NCI-H748 treated with DMSO at 0.1 percent for 48 hours (cell line): ENCODE data around the gene FGFRL1.
"Not testable (repeated sequence)": the region's sequence is repeated elsewhere in the genome, so short reads cannot be mapped to it uniquely, and the experiment has no call there.

Experiments
- DNase-seq: peaks from one replicate; lab custom pipeline; 2025; lab: John Stamatoyannopoulos, UW

Gene FGFRL1

DNA sequence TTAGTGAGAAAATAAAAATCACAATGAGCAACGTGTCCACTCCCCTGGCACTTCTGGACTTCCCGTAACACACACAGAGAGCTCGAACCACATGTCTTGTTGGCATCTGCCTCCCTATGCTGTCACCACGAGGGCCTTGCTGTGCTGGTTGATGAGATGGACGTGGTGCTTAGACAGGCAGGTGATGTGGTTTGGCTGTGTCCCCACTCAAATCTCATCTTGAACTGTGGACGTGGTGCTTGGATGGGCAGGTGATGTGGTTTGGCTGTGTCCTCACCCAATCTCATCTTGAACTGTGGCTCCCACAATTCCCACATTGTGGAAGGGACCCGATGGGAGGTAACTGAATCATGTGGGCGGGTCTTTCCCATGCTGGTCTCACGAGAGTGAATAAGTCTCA is 40.0 kb downstream of the FGFRL1 start:
- DNase-seq = no peak

GRCh38 chr4:1052231-1052671 is 40.8 kb downstream of the FGFRL1 start:
- no peak for DNase-seq

DNA sequence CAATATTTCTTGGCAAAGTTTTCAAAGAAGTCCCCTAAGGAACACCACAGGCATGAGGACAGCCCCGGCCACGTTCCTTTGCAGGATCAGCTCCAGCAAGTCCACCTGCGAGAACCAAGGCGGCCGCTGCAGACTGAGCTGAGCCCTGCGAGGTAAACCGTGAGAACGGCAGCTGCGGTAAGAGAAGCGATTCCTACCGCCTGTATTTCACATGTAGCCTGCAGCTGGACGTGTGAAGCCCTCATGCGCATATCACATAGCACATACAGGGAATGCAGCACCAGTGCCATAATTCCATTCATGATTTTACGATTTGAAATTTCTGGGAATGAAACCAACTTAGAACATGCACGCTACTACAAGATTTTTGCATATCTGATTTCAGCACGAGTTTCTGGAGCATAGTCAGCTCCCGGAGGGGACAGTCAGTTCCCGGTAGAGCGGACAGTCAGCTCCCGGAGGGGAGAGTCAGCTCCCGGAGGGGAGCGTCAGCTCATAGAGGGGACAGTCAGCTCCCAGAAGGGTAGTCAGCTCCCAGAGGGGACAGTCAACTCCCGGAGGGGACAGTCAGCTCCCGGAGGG is 41.7 kb downstream of the FGFRL1 start:
- no peak for DNase-seq

DNA sequence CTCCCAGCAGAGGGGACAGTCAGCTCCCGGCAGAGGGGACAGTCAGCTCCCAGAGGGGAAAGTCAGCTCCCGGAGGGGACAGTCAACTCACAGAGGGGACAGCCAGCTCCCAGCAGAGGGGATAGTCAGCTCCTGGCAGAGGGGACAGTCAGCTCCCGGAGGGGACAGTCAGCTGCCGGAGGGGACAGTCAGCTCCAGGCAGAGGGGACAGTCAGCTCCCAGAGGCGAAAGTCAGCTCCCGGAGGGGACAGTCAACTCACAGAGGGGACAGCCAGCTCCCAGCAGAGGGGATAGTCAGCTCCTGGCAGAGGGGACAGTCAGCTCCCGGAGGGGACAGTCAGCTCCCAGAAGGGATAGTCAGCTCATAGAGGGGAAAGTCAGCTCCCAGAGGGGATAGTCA is 42.5 kb downstream of the FGFRL1 start:
- not testable (repeated sequence) for DNase-seq

DNA sequence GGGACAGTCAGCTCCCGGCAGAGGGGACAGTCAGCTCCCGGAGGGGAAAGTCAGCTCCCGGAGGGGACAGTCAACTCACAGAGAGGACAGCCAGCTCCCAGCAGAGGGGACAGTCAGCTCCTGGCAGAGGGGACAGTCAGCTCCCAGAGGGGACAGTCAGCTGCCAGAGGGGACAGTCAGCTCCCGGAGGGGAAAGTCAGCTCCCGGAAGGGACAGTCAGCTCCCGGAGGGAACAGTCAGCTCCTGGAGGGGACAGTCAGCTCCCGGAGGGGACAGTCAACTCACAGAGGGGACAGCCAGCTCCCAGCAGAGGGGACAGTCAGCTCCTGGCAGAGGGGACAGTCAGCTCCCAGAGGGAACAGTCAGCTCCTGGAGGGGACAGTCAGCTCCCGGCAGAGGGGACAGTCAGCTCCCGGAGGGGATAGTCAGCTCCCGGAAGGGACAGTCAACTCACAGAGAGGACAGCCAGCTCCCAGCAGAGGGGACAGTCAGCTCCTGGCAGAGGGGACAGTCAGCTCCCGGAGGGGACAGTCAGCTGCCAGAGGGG is 43.3 kb downstream of the FGFRL1 start:
- DNase-seq = not testable (repeated sequence)

DNA sequence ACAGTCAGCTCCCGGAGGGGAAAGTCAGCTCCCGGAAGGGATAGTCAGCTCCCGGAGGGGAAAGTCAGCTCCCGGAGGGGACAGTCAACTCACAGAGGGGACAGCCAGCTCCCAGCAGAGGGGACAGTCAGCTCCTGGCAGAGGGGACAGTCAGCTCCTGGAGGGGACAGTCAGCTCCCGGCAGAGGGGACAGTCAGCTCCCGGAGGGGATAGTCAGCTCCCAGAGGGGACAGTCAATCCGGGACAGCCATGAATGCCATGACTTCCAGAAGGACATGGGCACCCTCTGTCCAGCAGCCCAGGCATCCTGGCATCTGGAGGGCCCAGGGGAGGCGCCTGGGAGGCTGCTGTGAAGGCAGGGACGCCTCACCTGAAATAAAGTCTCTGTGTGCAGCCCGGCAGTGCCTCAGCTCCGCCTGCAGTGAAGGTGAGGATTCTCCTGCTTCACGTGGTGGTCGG is 43.8 kb downstream of the FGFRL1 start:
- not testable (repeated sequence) for DNase-seq

GRCh38 chr4:1055721-1056590 is 44.5 kb downstream of the FGFRL1 start:
- no peak for DNase-seq

GRCh38 chr4:1056671-1057402 is 45.4 kb downstream of the FGFRL1 start:
- DNase-seq = no peak

GRCh38 chr4:1057403-1057745 is 45.9 kb downstream of the FGFRL1 start:
- DNase-seq = no peak

DNA sequence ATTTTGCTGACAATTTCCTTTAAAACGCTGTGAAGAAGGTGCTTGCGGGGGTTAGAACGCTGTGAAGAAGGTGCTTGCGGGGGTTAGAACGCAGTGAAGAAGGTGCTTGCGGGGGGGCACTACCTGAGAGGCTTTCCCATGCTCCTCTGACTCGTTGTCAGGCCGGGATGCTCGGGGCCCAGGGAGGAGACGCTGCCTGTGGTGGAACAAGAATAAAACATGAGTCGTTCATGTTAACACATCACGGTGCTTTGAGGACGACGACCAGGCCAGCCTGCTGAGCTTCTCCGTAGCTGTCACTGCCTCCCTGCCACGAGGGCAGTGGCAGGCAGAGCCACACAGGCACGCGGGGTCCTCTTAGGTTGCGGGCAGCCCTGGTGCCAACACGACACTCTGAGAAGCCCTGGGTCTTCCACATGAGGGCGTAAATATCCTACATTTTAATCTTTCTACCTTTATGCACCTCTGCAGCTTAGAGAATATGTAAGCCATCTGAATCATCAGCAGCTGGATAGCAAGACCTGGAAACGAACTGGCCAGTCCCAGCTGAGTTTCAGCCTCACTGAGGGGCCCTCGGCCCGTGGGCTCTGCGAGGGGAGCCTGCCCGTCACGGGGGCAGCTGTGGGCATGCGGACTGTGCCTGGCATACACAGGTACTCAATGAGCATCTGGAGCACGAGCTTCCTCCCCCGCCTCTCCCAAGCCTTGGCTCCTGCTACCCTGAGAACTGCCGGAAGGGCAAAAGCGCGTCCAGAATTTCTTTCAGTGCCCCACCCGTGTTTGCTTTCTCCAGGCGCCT is 47.0 kb downstream of the FGFRL1 start:
- no peak for DNase-seq

GRCh38 chr4:1058997-1059665 is 47.7 kb downstream of the FGFRL1 start:
- DNase-seq = no peak

- no peak for DNase-seq
Observed at GRCh38 chr4:1060121-1060520, 48.7 kb downstream of the FGFRL1 start.

GRCh38 chr4:1060621-1061020 is 49.2 kb downstream of the FGFRL1 start:
- DNase-seq = no peak

- DNase-seq = no peak
Observed at GRCh38 chr4:1061056-1061700, 49.8 kb downstream of the FGFRL1 start.

DNA sequence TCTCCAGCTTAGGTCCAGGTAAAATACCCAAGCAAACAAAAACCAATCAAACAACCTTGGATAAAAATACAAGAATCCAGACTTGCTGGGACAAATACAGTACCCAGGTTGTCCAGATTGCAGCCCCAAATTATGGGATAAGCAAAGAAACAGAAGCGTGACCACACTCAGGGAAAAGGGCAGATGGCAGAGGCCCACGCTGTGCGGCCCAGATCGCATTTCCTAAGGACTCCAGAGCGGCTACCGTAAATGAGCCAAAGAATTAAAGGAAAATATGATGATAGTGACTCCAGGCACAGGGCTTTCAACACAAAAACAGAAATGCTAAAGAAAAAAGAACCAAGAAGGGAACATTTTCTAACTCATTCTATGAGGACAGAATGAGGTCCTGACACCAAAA is 50.3 kb downstream of the FGFRL1 start:
- no peak for DNase-seq

DNA sequence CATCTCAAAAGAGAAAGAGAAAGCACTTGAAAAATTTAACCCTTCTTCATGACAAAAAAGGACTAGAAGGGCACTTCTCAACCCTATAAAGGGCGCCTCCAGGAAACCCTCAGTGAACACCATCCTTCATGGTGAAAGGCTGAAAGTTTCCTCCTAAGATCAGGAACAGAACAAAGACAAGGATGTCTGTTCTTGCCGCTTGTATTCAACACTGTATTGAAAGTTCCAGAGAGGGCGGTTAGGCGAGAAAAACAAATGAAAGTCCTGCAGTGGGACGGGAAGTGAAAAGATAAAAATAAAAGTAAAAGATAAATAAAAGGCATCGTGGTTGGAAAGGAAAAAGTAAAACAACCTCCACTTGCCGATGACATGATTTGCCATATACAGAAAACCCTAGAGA is 51.0 kb downstream of the FGFRL1 start:
- no peak for DNase-seq

DNA sequence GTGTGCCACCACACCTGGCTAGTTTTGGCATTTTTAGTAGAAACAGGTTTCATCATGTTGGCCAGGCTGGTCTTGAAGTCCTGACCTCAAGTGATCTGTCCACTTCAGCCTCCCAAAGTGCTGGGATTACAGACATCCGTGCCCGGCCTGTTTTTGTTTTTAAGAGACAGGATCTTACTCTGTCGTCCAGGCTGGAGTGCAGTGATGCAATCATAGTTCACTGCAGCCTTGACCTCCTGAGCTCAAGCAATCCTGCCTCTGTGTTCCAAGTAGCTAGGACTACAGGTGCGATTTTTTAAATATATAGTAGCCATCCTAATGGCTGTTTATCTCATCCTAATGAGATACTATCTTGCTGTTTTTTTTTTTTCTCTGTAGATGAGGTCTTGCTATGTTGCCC is 54.3 kb downstream of the FGFRL1 start:
- no peak for DNase-seq

DNA sequence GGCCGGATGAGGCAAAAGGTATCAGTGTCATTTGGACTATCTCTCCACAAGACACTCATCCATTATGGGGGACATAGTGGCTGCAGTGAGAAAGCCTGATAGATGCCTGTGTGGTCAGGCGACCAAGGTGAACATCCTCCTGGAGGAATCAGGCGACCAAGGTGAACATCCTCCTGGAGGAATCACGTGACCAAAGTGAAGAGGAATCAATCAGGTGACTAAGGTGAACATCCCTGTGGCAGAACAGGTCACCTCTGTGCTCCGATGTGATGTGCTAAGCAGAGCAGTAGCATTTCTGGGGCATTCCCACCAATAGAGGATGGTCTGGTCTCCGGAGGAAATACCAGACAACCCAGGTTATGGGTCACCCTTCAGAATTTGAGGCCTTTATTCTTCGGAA is 58.0 kb downstream of the FGFRL1 start:
- no peak for DNase-seq

DNA sequence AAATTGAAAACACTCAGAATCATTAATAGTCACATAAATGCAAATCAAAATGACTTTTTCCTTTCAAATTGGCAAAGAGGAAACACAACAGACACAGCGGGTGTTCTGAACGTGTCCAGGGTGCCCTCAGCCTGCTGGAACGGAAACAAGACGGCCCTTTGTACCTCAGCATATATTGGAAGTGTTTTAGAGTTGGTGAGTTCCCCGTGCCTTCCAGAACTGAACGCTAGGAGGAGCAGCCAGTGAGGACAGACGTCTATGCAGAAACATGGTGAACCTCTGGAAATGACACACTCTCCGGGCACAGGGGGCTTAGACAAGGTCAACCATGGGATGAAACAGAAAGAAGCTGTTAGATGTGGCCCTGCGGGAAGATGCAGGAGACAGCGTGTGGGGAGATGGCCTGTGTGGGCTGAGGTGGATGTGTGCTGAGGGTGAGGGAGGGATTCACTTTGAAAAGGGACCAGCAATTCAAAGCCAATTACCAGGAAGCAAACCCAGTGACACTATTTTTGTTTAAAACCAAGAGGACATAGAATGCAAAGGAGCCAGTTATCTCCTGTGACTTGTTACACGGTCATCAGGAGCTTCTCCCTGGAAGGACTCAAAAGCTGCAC is 61.5 kb downstream of the FGFRL1 start:
- DNase-seq = peak; percentile 2

- no peak for DNase-seq
Observed at GRCh38 chr4:1074077-1074476, 62.7 kb downstream of the FGFRL1 start.
